ENCODE data around the gene FBXW11. TPM values are rescaled to one million over a fixed set of nuclear protein-coding genes. Genes with fewer than 3 reads are reported as not detected.

FBXW11 gene
- total RNA-seq, 2 experiments from 2014 or later, result 31.2 to 50.4 TPM

- no peaks in the 10 kb centered on the region for H3K9me3 Mint-ChIP-seq (ENCODE audit: low read depth)
- ATAC-seq (no peak), DNase-seq (no peak)
- H3K36me3 Mint-ChIP-seq, result no peaks in the 10 kb centered on the region
- H3K4me1 Mint-ChIP-seq, result no peaks in the 10 kb centered on the region
- no peaks in the 10 kb centered on the region for H3K27me3 Mint-ChIP-seq
- CTCF ChIA-PET, result no interaction called here
- H3K27ac Mint-ChIP-seq, result no peak overlapping the region
- no peak overlapping the region for H3K4me3 Mint-ChIP-seq
Observed at GRCh38 chr5:171840711-171841522, 165.5 kb downstream of the FBXW11 start.

GRCh38 chr5:171840066-171840465, 166.4 kb downstream of the FBXW11 start:
- H3K27ac Mint-ChIP-seq, result no peak overlapping the region
- H3K36me3 Mint-ChIP-seq, result no peaks in the 10 kb centered on the region
- no peak overlapping the region for H3K4me3 Mint-ChIP-seq
- CTCF ChIA-PET, result no interaction called here
- H3K4me1 Mint-ChIP-seq, result no peaks in the 10 kb centered on the region
- DNase-seq (no peak), ATAC-seq (no peak)
- H3K27me3 Mint-ChIP-seq, result no peaks in the 10 kb centered on the region
- no peaks in the 10 kb centered on the region for H3K9me3 Mint-ChIP-seq (ENCODE audit: low read depth)

- no peak for DNase-seq
- Mint-ChIP-seq H3K27me3 (no peaks in the 10 kb centered on the region), H3K36me3 (no peaks in the 10 kb centered on the region), H3K9me3 (ENCODE audit: low read depth) (no peaks in the 10 kb centered on the region), H3K27ac (no peak overlapping the region), H3K4me1 (no peaks in the 10 kb centered on the region), H3K4me3 (no peak overlapping the region)
- ATAC-seq, result no peak
- CTCF ChIA-PET, result no interaction called here
Observed at GRCh38 chr5:171839112-171839511, 167.3 kb downstream of the FBXW11 start.

- no peak overlapping the region for H3K4me3 Mint-ChIP-seq
- no peaks in the 10 kb centered on the region for H3K4me1 Mint-ChIP-seq
- CTCF ChIA-PET, result no interaction called here
- no peaks in the 10 kb centered on the region for H3K27me3 Mint-ChIP-seq
- H3K36me3 Mint-ChIP-seq, result no peaks in the 10 kb centered on the region
- ATAC-seq (no peak), DNase-seq (no peak)
- H3K9me3 Mint-ChIP-seq (ENCODE audit: low read depth), result no peaks in the 10 kb centered on the region
- no peak overlapping the region for H3K27ac Mint-ChIP-seq
Observed at GRCh38 chr5:171838066-171838465, 168.4 kb downstream of the FBXW11 start.

GRCh38 chr5:171837522-171837921, 168.9 kb downstream of the FBXW11 start:
- no peak for ATAC-seq

GRCh38 chr5:171835066-171835465, 171.4 kb downstream of the FBXW11 start:
- Mint-ChIP-seq H3K4me3 (no peak overlapping the region), H3K27me3 (no peaks in the 10 kb centered on the region), H3K4me1 (no peaks in the 10 kb centered on the region), H3K36me3 (no peaks in the 10 kb centered on the region), H3K9me3 (ENCODE audit: low read depth) (no peaks in the 10 kb centered on the region), H3K27ac (no peak overlapping the region)
- CTCF ChIA-PET, result interaction anchor here (1.2 kb wide), 1 partner anchor 19 kb away, joined by 3 read pairs; no protein-coding TSS in a partner anchor
- ATAC-seq (no peak), DNase-seq (no peak)

More at GRCh38 chr5:171837522-171837921, 168.9 kb downstream of the FBXW11 start:
- Mint-ChIP-seq H3K9me3 (ENCODE audit: low read depth) (no peaks in the 10 kb centered on the region), H3K4me3 (no peak overlapping the region), H3K4me1 (no peaks in the 10 kb centered on the region), H3K27ac (no peak overlapping the region), H3K27me3 (no peaks in the 10 kb centered on the region), H3K36me3 (no peaks in the 10 kb centered on the region)
- DNase-seq, result no peak
- CTCF ChIA-PET, result no interaction called here

- Mint-ChIP-seq H3K36me3 (no peaks in the 10 kb centered on the region), H3K9me3 (ENCODE audit: low read depth) (no peaks in the 10 kb centered on the region), H3K4me3 (no peak overlapping the region), H3K27ac (no peak overlapping the region), H3K4me1 (no peaks in the 10 kb centered on the region), H3K27me3 (no peaks in the 10 kb centered on the region)
- ATAC-seq (no peak), DNase-seq (no peak)
- CTCF ChIA-PET, result interaction anchor here (1.2 kb wide), 1 partner anchor 20 kb away, joined by 3 read pairs; no protein-coding TSS in a partner anchor
Observed at GRCh38 chr5:171834461-171834860, 172.0 kb downstream of the FBXW11 start.

- no peak for ATAC-seq
- CTCF ChIA-PET, result no interaction called here
- no peaks in the 10 kb centered on the region for H3K36me3 Mint-ChIP-seq
- H3K4me1 Mint-ChIP-seq, result no peaks in the 10 kb centered on the region
- H3K4me3 Mint-ChIP-seq, result no peak overlapping the region
- H3K27ac Mint-ChIP-seq, result no peak overlapping the region
- H3K27me3 Mint-ChIP-seq, result no peaks in the 10 kb centered on the region
- DNase-seq, result no peak
- H3K9me3 Mint-ChIP-seq (ENCODE audit: low read depth), result no peaks in the 10 kb centered on the region
Observed at GRCh38 chr5:171832775-171833174, 173.7 kb downstream of the FBXW11 start.

GRCh38 chr5:171830686-171831085, 175.8 kb downstream of the FBXW11 start:
- CTCF ChIA-PET, result no interaction called here
- Mint-ChIP-seq H3K4me1 (no peaks in the 10 kb centered on the region), H3K27me3 (no peaks in the 10 kb centered on the region), H3K9me3 (ENCODE audit: low read depth) (no peaks in the 10 kb centered on the region), H3K4me3 (no peak overlapping the region), H3K36me3 (no peaks in the 10 kb centered on the region), H3K27ac (no peak overlapping the region)
- no peak for DNase-seq
- ATAC-seq, result no peak

GRCh38 chr5:171827162-171827561, 179.3 kb downstream of the FBXW11 start:
- Mint-ChIP-seq H3K27ac (no peak overlapping the region), H3K4me3 (no peak overlapping the region), H3K27me3 (no peaks in the 10 kb centered on the region), H3K36me3 (no peaks in the 10 kb centered on the region), H3K4me1 (no peaks in the 10 kb centered on the region), H3K9me3 (ENCODE audit: low read depth) (no peaks in the 10 kb centered on the region)
- DNase-seq (no peak), ATAC-seq (no peak)
- CTCF ChIA-PET, result no interaction called here

GRCh38 chr5:171826132-171826531, 180.3 kb downstream of the FBXW11 start:
- DNase-seq, result no peak
- ATAC-seq, result no peak
- Mint-ChIP-seq H3K36me3 (no peaks in the 10 kb centered on the region), H3K27me3 (no peaks in the 10 kb centered on the region), H3K27ac (no peak overlapping the region), H3K4me3 (no peak overlapping the region), H3K4me1 (no peaks in the 10 kb centered on the region), H3K9me3 (ENCODE audit: low read depth) (no peaks in the 10 kb centered on the region)
- CTCF ChIA-PET, result no interaction called here

GRCh38 chr5:171825051-171825450, 181.4 kb downstream of the FBXW11 start:
- Mint-ChIP-seq H3K4me3 (no peak overlapping the region), H3K36me3 (no peaks in the 10 kb centered on the region), H3K4me1 (no peaks in the 10 kb centered on the region), H3K9me3 (ENCODE audit: low read depth) (no peaks in the 10 kb centered on the region), H3K27ac (no peak overlapping the region), H3K27me3 (no peaks in the 10 kb centered on the region)
- no peak for ATAC-seq
- no peak for DNase-seq
- CTCF ChIA-PET, result no interaction called here

- no peaks in the 10 kb centered on the region for H3K27me3 Mint-ChIP-seq
- no peaks in the 10 kb centered on the region for H3K4me1 Mint-ChIP-seq
- no peak overlapping the region for H3K27ac Mint-ChIP-seq
- H3K4me3 Mint-ChIP-seq, result no peak overlapping the region
- no peak for DNase-seq
- H3K9me3 Mint-ChIP-seq (ENCODE audit: low read depth), result no peaks in the 10 kb centered on the region
- H3K36me3 Mint-ChIP-seq, result no peaks in the 10 kb centered on the region
- CTCF ChIA-PET, result no interaction called here
- ATAC-seq, result no peak
Observed at GRCh38 chr5:171823269-171823668, 183.2 kb downstream of the FBXW11 start.

- Mint-ChIP-seq H3K9me3 (ENCODE audit: low read depth) (no peaks in the 10 kb centered on the region), H3K4me3 (no peak overlapping the region), H3K36me3 (no peaks in the 10 kb centered on the region), H3K27ac (no peak overlapping the region), H3K4me1 (no peaks in the 10 kb centered on the region), H3K27me3 (no peaks in the 10 kb centered on the region)
- CTCF ChIA-PET, result interaction anchor here (1.0 kb wide), 1 partner anchor 20 kb away, joined by 3 read pairs; no protein-coding TSS in a partner anchor
- DNase-seq, result no peak
- no peak for ATAC-seq
Observed at GRCh38 chr5:171821286-171821685, 185.2 kb downstream of the FBXW11 start.
